ENCODE results near the gene AQP3. TPM values are rescaled to one million over a fixed set of nuclear protein-coding genes. Genes with fewer than 3 reads are reported as not detected.

The AQP3 gene
- total and polyA plus RNA-seq, 9 of the 15 experiments (the other 6 are each of a cell fraction or from before 2014, with no cell fraction given) = 4.2 to 31.5 (median 17.6) TPM

- TF ChIP-seq ARID4B (CRISPR knock-in tag; IDR thresholded peaks at IDR 0.05) = no peak
- no peak for TF ChIP-seq TEAD4 (IDR thresholded peaks at IDR 0.05; ENCODE audit: low read length)
- no peak for TF ChIP-seq TEAD4 (CRISPR knock-in tag; IDR thresholded peaks at IDR 0.05; ENCODE audit: borderline replicate concordance)
- no peak for TF ChIP-seq CC2D1A (IDR thresholded peaks at IDR 0.05)
- TF ChIP-seq CCNT2 (IDR thresholded peaks at IDR 0.05; ENCODE audit: borderline replicate concordance, extremely low read depth, insufficient read length, low read depth, low read length) = no peak
- 0 out of 4 replicates have a peak, but pooled peaks of 1 of the 2 experiments have one; percentile 13 for TF ChIP-seq RCOR1 (IDR thresholded peaks at IDR 0.05; ENCODE audit: borderline replicate concordance in 1 of 2, low read depth in 2 of 2, low read length in 2 of 2)
- no peak for TF ChIP-seq ZFP30 (CRISPR knock-in tag; IDR thresholded peaks at IDR 0.05; ENCODE audit: borderline replicate concordance)
- no peak for TF ChIP-seq ERF (CRISPR knock-in tag; IDR thresholded peaks at IDR 0.05)
- no peak for TF ChIP-seq HNRNPH1 (optimal IDR thresholded peaks at IDR 0.05; ENCODE audit: low read depth, low read length)
- TF ChIP-seq BCOR (IDR thresholded peaks at IDR 0.05) = peak; percentile 39; the same call in 1 of the 2 replicates
- 0 out of 2 replicates have a peak, but pooled peaks have one; percentile 40 for TF ChIP-seq HDAC2 (IDR thresholded peaks at IDR 0.05)
- no peak for TF ChIP-seq TSC22D4 (tag; IDR thresholded peaks at IDR 0.05)
- peak in 1 of 2 experiments; percentile 58; a peak in 1 of 4 replicates for TF ChIP-seq KDM1A (IDR thresholded peaks at IDR 0.05)
- no peak for TF ChIP-seq SIRT6 (IDR thresholded peaks at IDR 0.05; ENCODE audit: low read depth, low read length)
Measured at GRCh38 chr9:33435821-33436277, 11.5 kb downstream of the AQP3 start (continued).

All from K562 (cell line).